Measurements from ENCODE around the gene NLN. TPM values are rescaled to one million over a fixed set of nuclear protein-coding genes. Genes with fewer than 3 reads are reported as not detected.
"Not testable (repeated sequence)": the region's sequence is repeated elsewhere in the genome, so short reads cannot be mapped to it uniquely, and the experiment has no call there.

The NLN gene
- total and polyA plus RNA-seq, 7 experiments from 2014 or later: 2.5 to 11.9 (median 3.6) TPM

DNA sequence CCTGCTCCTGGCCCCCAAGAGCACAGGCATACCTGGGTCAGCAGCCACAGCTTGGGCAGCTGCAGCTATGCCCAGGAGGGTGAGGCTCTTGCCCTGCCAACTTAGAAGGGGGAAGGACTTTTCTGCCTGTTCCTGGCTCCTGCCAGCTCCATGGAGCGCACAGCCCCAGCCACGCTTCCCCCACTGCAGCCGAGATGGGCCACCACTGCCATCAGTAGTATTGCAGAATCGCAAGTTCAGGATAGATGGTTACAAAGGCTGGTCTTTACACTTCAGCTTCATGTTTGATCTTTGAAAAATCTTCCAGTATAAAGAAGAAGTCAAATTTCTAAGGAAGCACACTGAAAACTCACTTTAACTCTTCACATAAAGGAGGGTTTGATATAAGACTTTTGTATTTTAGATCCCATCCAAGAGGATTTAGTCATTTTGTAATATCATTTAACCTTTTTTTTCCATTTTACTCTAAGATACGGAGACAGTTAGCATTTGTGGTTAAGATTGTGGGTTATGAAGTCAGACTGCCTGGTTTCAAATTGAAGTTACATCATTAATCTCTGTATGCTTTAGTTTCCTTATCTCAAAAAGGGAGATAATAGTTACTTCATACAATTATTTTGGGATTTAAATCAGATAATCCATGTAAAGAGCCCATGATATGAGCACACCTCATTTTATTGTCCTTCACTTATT lies 81.8 kb downstream of the NLN start:
- H3K9me3 Mint-ChIP-seq: peaks cover 0 to 18% (median 4%) of the 10 kb centered on the region in 11 donors
- POLR2A ChIA-PET: no interaction called here
- H3K4me1 ChIP-seq (ENCODE audit: control insufficient read depth in 2 of 2, insufficient read depth in 2 of 2, low read length in 2 of 2): peaks cover 7 to 11% of the 10 kb centered on the region in 2 donors
- no peaks in the 10 kb centered on the region for H3K36me3 ChIP-seq (ENCODE audit: control insufficient read depth in 2 of 3, insufficient read depth in 3 of 3, low read length in 3 of 3)
- CTCF ChIA-PET: no interaction called here
- H3K27ac Mint-ChIP-seq: peak overlapping the region; percentile 23 to 90 (median 68)
- no peaks in the 10 kb centered on the region for H3K27me3 ChIP-seq (ENCODE audit: control insufficient read depth in 2 of 2, insufficient read depth in 2 of 2, low read length in 2 of 2)
- H3K27ac ChIP-seq (ENCODE audit: low read depth, low read length): no peak overlapping the region
- H3K27me3 Mint-ChIP-seq: no peaks in the 10 kb centered on the region
- H3K36me3 Mint-ChIP-seq: peaks cover 3 to 35% (median 7%) of the 10 kb centered on the region in 5 donors
- H3K4me3 Mint-ChIP-seq: peak overlapping the region in 9 of 10 donors; percentile 26 to 82 (median 63)
- H3K4me1 Mint-ChIP-seq: peaks cover 17 to 32% (median 27%) of the 10 kb centered on the region in 7 donors
- ATAC-seq: peak; percentile 53
- peak in 6 of 9 donors; percentile 14 to 43 (median 26) for DNase-seq
- H3K9me3 ChIP-seq (ENCODE audit: control insufficient read depth in 2 of 3, low read length in 3 of 3): peaks cover 0 to 11% (median 0%) of the 10 kb centered on the region in 3 experiments
- intact Hi-C loops (cut with micrococcal nuclease): loop anchor here in 1 of 2 donors (2.0 to 5.0 kb wide), 3 partner anchors 15 to 123 kb away; partner anchors contain the start of gene ERBIN
- H3K4me3 ChIP-seq (ENCODE audit: low read length): no peak overlapping the region

DNA sequence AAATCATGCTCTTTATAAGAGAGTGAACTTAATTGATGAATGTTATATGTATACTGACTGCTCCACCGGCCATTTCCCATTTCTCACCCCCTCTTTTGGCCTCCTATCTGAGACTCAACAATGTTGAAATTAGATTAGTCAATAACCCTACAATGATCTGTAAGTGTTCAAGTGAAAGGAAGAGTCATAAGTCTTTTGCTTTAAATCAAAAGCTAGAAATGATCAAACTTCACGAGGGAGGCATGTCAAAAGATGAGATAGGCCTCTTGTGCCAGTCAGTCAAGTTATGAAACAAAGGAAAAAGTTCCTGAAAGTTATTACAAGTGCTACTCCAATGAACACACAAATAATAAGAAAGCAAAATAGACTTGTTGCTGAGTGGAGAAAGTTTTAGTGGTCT lies 83.1 kb downstream of the NLN start:
- ChIA-PET CTCF (interaction anchor here (0.6 kb wide), 1 partner anchor 26 kb away, joined by 3 read pairs; no protein-coding TSS in a partner anchor), POLR2A (interaction anchor here (1.0 kb wide), 1 partner anchor 123 kb away, joined by 4 read pairs; no protein-coding TSS in a partner anchor)
- peaks cover 7 to 11% of the 10 kb centered on the region in 2 donors for H3K4me1 ChIP-seq (ENCODE audit: control insufficient read depth in 2 of 2, insufficient read depth in 2 of 2, low read length in 2 of 2)
- Mint-ChIP-seq H3K4me1 (peaks cover 17 to 32% (median 27%) of the 10 kb centered on the region in 7 donors), H3K36me3 (peaks cover 3 to 39% (median 17%) of the 10 kb centered on the region in 5 donors), H3K27ac (peak overlapping the region in 4 of 9 donors; percentile 18 to 63 (median 36)), H3K27me3 (no peaks in the 10 kb centered on the region), H3K9me3 (peaks cover 0 to 18% (median 4%) of the 10 kb centered on the region in 11 donors), H3K4me3 (peak overlapping the region in 3 of 10 donors; percentile 8 to 72 (median 31))
- H3K36me3 ChIP-seq (ENCODE audit: control insufficient read depth in 2 of 3, insufficient read depth in 3 of 3, low read length in 3 of 3): no peaks in the 10 kb centered on the region
- H3K27me3 ChIP-seq (ENCODE audit: control insufficient read depth in 2 of 2, insufficient read depth in 2 of 2, low read length in 2 of 2): no peaks in the 10 kb centered on the region
- H3K27ac ChIP-seq (ENCODE audit: low read depth, low read length): no peak overlapping the region
- DNase-seq (no peak), ATAC-seq (no peak)
- intact Hi-C loops (cut with micrococcal nuclease): loop anchor here in 1 of 2 donors (2.0 kb wide), 2 partner anchors 14 to 26 kb away; no protein-coding TSS in a partner anchor
- H3K4me3 ChIP-seq (ENCODE audit: low read length): no peak overlapping the region
- peaks cover 0 to 11% (median 0%) of the 10 kb centered on the region in 3 experiments for H3K9me3 ChIP-seq (ENCODE audit: control insufficient read depth in 2 of 3, low read length in 3 of 3)

DNA sequence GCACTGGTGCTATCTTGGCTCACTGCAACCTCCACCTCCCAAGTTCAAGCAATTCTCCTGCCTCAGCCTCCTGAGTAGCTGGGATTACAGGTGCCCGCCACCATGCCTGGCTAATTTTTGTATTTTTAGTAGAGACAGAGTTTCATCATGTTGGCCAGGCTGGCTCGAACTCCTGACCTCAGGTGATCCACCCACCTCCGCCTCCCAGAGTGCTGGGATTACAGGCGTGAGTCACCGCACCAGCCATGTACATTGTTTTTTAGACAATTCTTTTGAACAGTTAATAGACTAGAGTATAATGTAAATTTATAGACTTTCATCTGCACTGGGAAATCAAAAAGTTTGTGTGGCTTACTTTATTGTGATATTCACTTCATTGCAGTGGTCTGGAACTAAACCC lies 85.5 kb downstream of the NLN start:
- H3K9me3 Mint-ChIP-seq; H3K27ac ChIP-seq (ENCODE audit: low read depth, low read length); H3K4me3 Mint-ChIP-seq; H3K36me3 ChIP-seq (ENCODE audit: control insufficient read depth in 2 of 3, insufficient read depth in 3 of 3, low read length in 3 of 3); H3K27ac Mint-ChIP-seq; DNase-seq; H3K27me3 ChIP-seq (ENCODE audit: control insufficient read depth in 2 of 2, insufficient read depth in 2 of 2, low read length in 2 of 2); H3K27me3 Mint-ChIP-seq; ATAC-seq; H3K4me3 ChIP-seq (ENCODE audit: low read length); intact Hi-C loops (cut with micrococcal nuclease); H3K9me3 ChIP-seq (ENCODE audit: control insufficient read depth in 2 of 3, low read length in 3 of 3): not testable (repeated sequence)
- ChIA-PET POLR2A (interaction anchor here (1.9 kb wide), 1 partner anchor 8 kb away, joined by 4 read pairs; no protein-coding TSS in a partner anchor), CTCF (interaction anchor here (0.7 kb wide), 1 partner anchor 371 kb away, joined by 3 read pairs; no protein-coding TSS in a partner anchor)
- Mint-ChIP-seq H3K36me3 (peaks cover 0 to 37% (median 22%) of the 10 kb centered on the region in 5 donors), H3K4me1 (peaks cover 17 to 25% (median 22%) of the 10 kb centered on the region in 7 donors)
- H3K4me1 ChIP-seq (ENCODE audit: control insufficient read depth in 2 of 2, insufficient read depth in 2 of 2, low read length in 2 of 2): peaks cover 7 to 11% of the 10 kb centered on the region in 2 donors

DNA sequence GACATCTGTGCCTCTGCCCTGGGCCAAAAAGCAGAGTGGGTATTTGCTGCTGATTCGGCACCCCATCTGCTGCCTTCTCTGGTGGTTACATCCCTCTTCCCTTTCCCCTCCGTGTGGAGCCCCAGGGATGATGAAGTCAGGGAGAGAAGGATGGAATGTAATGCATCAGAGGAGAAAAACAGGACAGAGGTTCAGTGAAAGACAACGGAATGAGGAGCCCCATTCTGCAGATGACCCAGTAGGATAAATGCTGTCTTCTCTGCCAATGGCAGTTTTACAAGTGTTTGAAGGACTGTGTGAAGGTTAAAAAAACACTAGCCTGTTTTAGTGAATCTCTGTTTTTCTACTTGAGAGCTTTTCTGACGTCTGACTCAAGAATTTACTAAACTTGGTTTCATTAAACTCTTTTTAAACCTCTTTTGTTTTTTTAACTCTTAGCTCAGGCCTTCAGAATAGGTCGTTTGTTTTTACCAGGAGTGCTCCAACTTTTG lies 86.3 kb downstream of the NLN start:
- H3K4me1 Mint-ChIP-seq: peaks cover 22 to 33% (median 28%) of the 10 kb centered on the region in 7 donors
- Histone ChIP-seq H3K27me3 (ENCODE audit: control insufficient read depth in 2 of 2, insufficient read depth in 2 of 2, low read length in 2 of 2) (no peaks in the 10 kb centered on the region), H3K27ac (ENCODE audit: low read depth, low read length) (no peak overlapping the region), H3K4me1 (ENCODE audit: control insufficient read depth in 2 of 2, insufficient read depth in 2 of 2, low read length in 2 of 2) (peaks cover 7 to 11% of the 10 kb centered on the region in 2 donors), H3K9me3 (ENCODE audit: control insufficient read depth in 2 of 3, low read length in 3 of 3) (peaks cover 0 to under 1% (median 0%) of the 10 kb centered on the region in 3 experiments), H3K4me3 (ENCODE audit: low read length) (no peak overlapping the region), H3K36me3 (ENCODE audit: control insufficient read depth in 2 of 3, insufficient read depth in 3 of 3, low read length in 3 of 3) (no peaks in the 10 kb centered on the region)
- H3K27me3 Mint-ChIP-seq: no peaks in the 10 kb centered on the region
- ATAC-seq (no peak), DNase-seq (no peak)
- POLR2A ChIA-PET: interaction anchor here (0.9 to 1.9 kb wide), 2 partner anchors 9 to 12 kb away, joined by 3 to 4 read pairs; no protein-coding TSS in a partner anchor
- H3K27ac Mint-ChIP-seq: no peak overlapping the region
- peaks cover 0 to 6% (median 0%) of the 10 kb centered on the region in 11 donors for H3K9me3 Mint-ChIP-seq
- H3K4me3 Mint-ChIP-seq: no peak overlapping the region
- H3K36me3 Mint-ChIP-seq: peaks cover 0 to 44% (median 25%) of the 10 kb centered on the region in 5 donors
- intact Hi-C loops (cut with micrococcal nuclease): no loop called here
- CTCF ChIA-PET: no interaction called here

DNA sequence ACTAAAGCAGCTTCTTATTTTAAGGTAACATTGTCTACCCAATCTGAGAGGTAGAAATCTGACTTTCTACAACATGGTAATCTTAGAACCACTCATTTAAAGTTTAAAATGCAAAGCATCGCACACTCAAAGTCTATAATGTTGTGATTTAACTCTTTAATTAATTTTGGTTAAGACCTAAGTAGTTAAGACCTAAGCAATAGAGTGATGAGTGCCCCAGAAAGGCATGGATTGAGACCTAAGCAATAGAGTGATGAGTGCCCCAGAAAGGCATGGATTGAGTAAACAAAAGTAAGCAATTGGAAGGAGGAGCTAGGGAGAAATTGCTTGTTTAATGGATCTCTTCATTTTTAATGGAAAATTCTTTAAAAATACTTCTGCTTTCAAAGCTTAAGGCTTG lies 86.8 kb downstream of the NLN start:
- Mint-ChIP-seq H3K27ac (no peak overlapping the region), H3K4me3 (no peak overlapping the region), H3K4me1 (peaks cover 18 to 32% (median 25%) of the 10 kb centered on the region in 7 donors), H3K9me3 (peaks cover 0 to 4% (median 0%) of the 10 kb centered on the region in 11 donors), H3K36me3 (peaks cover 0 to 43% (median 25%) of the 10 kb centered on the region in 5 donors), H3K27me3 (no peaks in the 10 kb centered on the region)
- no peaks in the 10 kb centered on the region for H3K27me3 ChIP-seq (ENCODE audit: control insufficient read depth in 2 of 2, insufficient read depth in 2 of 2, low read length in 2 of 2)
- H3K27ac ChIP-seq (ENCODE audit: low read depth, low read length): no peak overlapping the region
- POLR2A ChIA-PET: interaction anchor here (0.6 to 1.9 kb wide), 3 partner anchors 9 to 33 kb away, joined by 3 to 4 read pairs (median 4); no protein-coding TSS in a partner anchor
- ATAC-seq (no peak), DNase-seq (no peak)
- intact Hi-C loops (cut with micrococcal nuclease): no loop called here
- no peaks in the 10 kb centered on the region for H3K36me3 ChIP-seq (ENCODE audit: control insufficient read depth in 2 of 3, insufficient read depth in 3 of 3, low read length in 3 of 3)
- no peak overlapping the region for H3K4me3 ChIP-seq (ENCODE audit: low read length)
- H3K9me3 ChIP-seq (ENCODE audit: control insufficient read depth in 2 of 3, low read length in 3 of 3): no peaks in the 10 kb centered on the region
- CTCF ChIA-PET: no interaction called here
- H3K4me1 ChIP-seq (ENCODE audit: control insufficient read depth in 2 of 2, insufficient read depth in 2 of 2, low read length in 2 of 2): peaks cover 6% of the 10 kb centered on the region in 2 donors

DNA sequence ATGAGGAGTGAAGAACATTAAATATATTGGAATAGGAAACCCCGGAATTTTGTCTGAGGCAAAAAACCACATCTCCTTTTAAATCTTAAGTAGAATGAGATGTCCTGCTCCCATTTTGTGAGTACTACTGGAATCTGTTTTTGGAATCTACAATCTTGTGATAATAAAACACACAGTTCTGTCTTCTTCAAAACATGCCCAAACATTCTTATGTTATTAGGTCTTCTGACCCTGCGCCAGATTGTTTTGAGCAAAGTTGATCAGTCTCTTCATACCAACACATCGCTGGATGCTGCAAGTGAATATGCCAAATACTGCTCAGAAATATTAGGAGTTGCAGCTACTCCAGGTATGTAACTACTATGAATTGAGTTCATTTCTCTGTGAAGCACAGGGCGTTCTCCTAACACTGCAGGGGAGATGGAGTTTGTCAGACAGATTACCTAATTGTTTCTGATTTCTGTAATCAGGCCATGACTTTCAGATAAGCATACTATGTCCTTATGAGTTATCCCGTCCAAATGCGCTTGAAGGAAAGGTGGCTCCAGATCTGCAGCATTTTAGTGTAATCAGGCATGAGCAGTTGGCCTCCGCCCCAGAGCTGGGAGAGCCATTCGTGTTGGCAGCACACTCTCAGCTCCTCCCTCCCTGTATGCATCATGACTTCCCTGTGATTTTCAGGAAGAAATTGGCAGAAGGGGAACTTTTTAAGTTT lies 88.0 kb downstream of the NLN start:
- Mint-ChIP-seq H3K9me3 (peaks cover 0 to 4% (median 0%) of the 10 kb centered on the region in 11 donors), H3K4me1 (peaks cover 7 to 24% (median 16%) of the 10 kb centered on the region in 7 donors), H3K36me3 (peaks cover 0 to 43% (median 29%) of the 10 kb centered on the region in 5 donors), H3K27ac (no peak overlapping the region), H3K27me3 (no peaks in the 10 kb centered on the region), H3K4me3 (no peak overlapping the region)
- H3K4me1 ChIP-seq (ENCODE audit: control insufficient read depth in 2 of 2, insufficient read depth in 2 of 2, low read length in 2 of 2): no peaks in the 10 kb centered on the region
- ChIA-PET CTCF (no interaction called here), POLR2A (no interaction called here)
- no peaks in the 10 kb centered on the region for H3K36me3 ChIP-seq (ENCODE audit: control insufficient read depth in 2 of 3, insufficient read depth in 3 of 3, low read length in 3 of 3)
- H3K4me3 ChIP-seq (ENCODE audit: low read length): no peak overlapping the region
- H3K27me3 ChIP-seq (ENCODE audit: control insufficient read depth in 2 of 2, insufficient read depth in 2 of 2, low read length in 2 of 2): no peaks in the 10 kb centered on the region
- no peaks in the 10 kb centered on the region for H3K9me3 ChIP-seq (ENCODE audit: control insufficient read depth in 2 of 3, low read length in 3 of 3)
- intact Hi-C loops (cut with micrococcal nuclease): no loop called here
- ATAC-seq: no peak
- no peak for DNase-seq
- H3K27ac ChIP-seq (ENCODE audit: low read depth, low read length): no peak overlapping the region
